GM12864 (cell line): Measurements from ENCODE around the gene MTUS2.

Experiments
- DNase-seq: peaks from one replicate; pipeline ENCODE4 v3.0.0-alpha.2; 2011; ENCODE audit warnings: low read depth
- H3K4me3 ChIP-seq: 2 replicates; pipeline ENCODE4 v1.5.1; 2011; ENCODE audit warnings: mild to moderate bottlenecking, low read depth, low read length, control low read depth
- CTCF ChIP-seq: IDR thresholded peaks from 2 replicates; pipeline ENCODE4 v1.5.1; 2011; ENCODE audit warnings: low read depth, mild to moderate bottlenecking, moderate library complexity, low read length, control low read depth, inconsistent platforms; ENCODE audit errors: missing control alignments

Gene MTUS2

GRCh38 chr13:29527916-29528315 lies 707.8 kb downstream of the MTUS2 start:
- no peak for TF ChIP-seq CTCF

GRCh38 chr13:29529754-29530153 lies 709.6 kb downstream of the MTUS2 start:
- DNase-seq: no peak
- no peak for TF ChIP-seq CTCF
- no peak overlapping the region for H3K4me3 ChIP-seq

More at GRCh38 chr13:29527916-29528315, 707.8 kb downstream of the MTUS2 start:
- DNase-seq: no peak
- H3K4me3 ChIP-seq: no peak overlapping the region

GRCh38 chr13:29530901-29531300 lies 710.8 kb downstream of the MTUS2 start:
- TF ChIP-seq CTCF: no peak
- no peak for DNase-seq
- H3K4me3 ChIP-seq: no peak overlapping the region

- DNase-seq: no peak
- no peak overlapping the region for H3K4me3 ChIP-seq
- TF ChIP-seq CTCF: no peak
These were observed 712.0 kb downstream of the MTUS2 start for GRCh38 chr13:29532116-29532515.

- DNase-seq: no peak
- H3K4me3 ChIP-seq: no peak overlapping the region
- no peak for TF ChIP-seq CTCF
These were observed 712.7 kb downstream of the MTUS2 start for GRCh38 chr13:29532821-29533220.

- no peak for DNase-seq
- no peak for TF ChIP-seq CTCF
- no peak overlapping the region for H3K4me3 ChIP-seq
These were observed 713.9 kb downstream of the MTUS2 start for GRCh38 chr13:29534083-29534482.
